AG04449 (cell line): ENCODE measurements around the gene WASL.

Experiments
- CTCF ChIA-PET: fragments of 350-600 bp; formaldehyde crosslinking; extraction: SDS; loops from one replicate; lab custom pipeline; 2021; ENCODE audit warnings: antibody characterized with exemption; lab: Yijun Ruan, JAX
- POLR2A ChIA-PET: fragments of 400-600, 350-600 bp; formaldehyde crosslinking; extraction: SDS; loops from one replicate; lab custom pipeline; 2020; ENCODE audit warnings: antibody characterized with exemption, inconsistent platforms; lab: Yijun Ruan, JAX
- DNase-seq: peaks from one replicate; pipeline ENCODE4 v3.0.0-alpha.2; 2010; ENCODE audit warnings: low read depth, low spot score
- H3K4me3 ChIP-seq: 2 replicates; pipeline ENCODE4 v1.5.1; 2011; ENCODE audit warnings: low read depth, mild to moderate bottlenecking, control low read depth, low read length
- CTCF ChIP-seq: IDR thresholded peaks from one replicate; pipeline ENCODE4 v1.5.1; 2011; ENCODE audit warnings: mild to moderate bottlenecking, moderate library complexity, low read length, control low read depth, inconsistent platforms; ENCODE audit not compliant: insufficient read depth; ENCODE audit errors: missing control alignments

Gene WASL

GRCh38 chr7:123749537-123749857 is 694 bp upstream of the WASL start:
- POLR2A ChIA-PET, result interaction anchor here (1.0 to 2.0 kb wide), 7 partner anchors 13 to 192 kb away, joined by 3 to 16 read pairs (median 5); partner anchors contain the start of gene NDUFA5
- peak overlapping the region; percentile 90 for H3K4me3 ChIP-seq
- TF ChIP-seq CTCF, result no peak
- CTCF ChIA-PET, result interaction anchor here (0.9 to 2.6 kb wide), 8 partner anchors 17 to 117 kb away, joined by 3 to 12 read pairs (median 4); no protein-coding TSS in a partner anchor
- no peak for DNase-seq

- ChIA-PET CTCF (interaction anchor here (0.9 to 2.6 kb wide), 7 partner anchors 21 to 118 kb away, joined by 3 to 12 read pairs (median 4); no protein-coding TSS in a partner anchor), POLR2A (interaction anchor here (0.6 to 2.0 kb wide), 8 partner anchors 11 to 104 kb away, joined by 3 to 16 read pairs (median 4); no protein-coding TSS in a partner anchor)
- H3K4me3 ChIP-seq, result peak overlapping the region; percentile 90
- no peak for DNase-seq
- TF ChIP-seq CTCF, result no peak
Observed at GRCh38 chr7:123748171-123748733, 551 bp downstream of the WASL start.

GRCh38 chr7:123747620-123748141 is 1.1 kb downstream of the WASL start:
- CTCF ChIA-PET, result interaction anchor here (0.9 to 2.6 kb wide), 5 partner anchors 21 to 66 kb away, joined by 3 to 12 read pairs (median 8); no protein-coding TSS in a partner anchor
- no peak for DNase-seq
- no peak for TF ChIP-seq CTCF
- POLR2A ChIA-PET, result interaction anchor here (2.0 kb wide), 1 partner anchor 21 kb away, joined by 16 read pairs; no protein-coding TSS in a partner anchor
- H3K4me3 ChIP-seq, result peak overlapping the region; percentile 90

- TF ChIP-seq CTCF, result no peak
- peak overlapping the region; percentile 90 for H3K4me3 ChIP-seq
- CTCF ChIA-PET, result interaction anchor here (2.1 kb wide), 1 partner anchor 65 kb away, joined by 9 read pairs; no protein-coding TSS in a partner anchor
- POLR2A ChIA-PET, result no interaction called here
- no peak for DNase-seq
Observed at GRCh38 chr7:123746931-123747488, 1.8 kb downstream of the WASL start.

GRCh38 chr7:123746055-123746454 is 2.7 kb downstream of the WASL start:
- DNase-seq, result no peak
- CTCF ChIA-PET, result interaction anchor here (1.1 kb wide), 1 partner anchor 20 kb away, joined by 3 read pairs; no protein-coding TSS in a partner anchor
- POLR2A ChIA-PET, result no interaction called here
- no peak for TF ChIP-seq CTCF
- no peak overlapping the region for H3K4me3 ChIP-seq

- no peak for DNase-seq
- no peak overlapping the region for H3K4me3 ChIP-seq
- no peak for TF ChIP-seq CTCF
- ChIA-PET CTCF (interaction anchor here (1.1 kb wide), 1 partner anchor 19 kb away, joined by 3 read pairs; no protein-coding TSS in a partner anchor), POLR2A (no interaction called here)
Observed at GRCh38 chr7:123745437-123745836, 3.4 kb downstream of the WASL start.
